ENCODE data around the gene SLC22A2.

SLC22A2 gene

GRCh38 chr6:160170018-160170680 is 88.5 kb downstream of the SLC22A2 start:
- DNase-seq (ENCODE audit: insufficient read length, low spot score) = no peak
- no peak for TF ChIP-seq CTCF (IDR thresholded peaks at IDR 0.05; ENCODE audit: insufficient read depth, missing control alignments)
- FAIRE-seq = no peak

- no peak for DNase-seq (ENCODE audit: insufficient read length, low spot score)
- no peak for FAIRE-seq
- TF ChIP-seq CTCF (IDR thresholded peaks at IDR 0.05; ENCODE audit: insufficient read depth, missing control alignments) = no peak
These were observed 90.8 kb downstream of the SLC22A2 start for GRCh38 chr6:160167604-160168399.
